Erythroblast (primary cell): ENCODE data around the gene PITPNB.

ENCODE experiments used
- GATA1 ChIP-seq: IDR thresholded peaks from 2 replicates; pipeline ENCODE4 v1.6.1; 2011; ENCODE audit warnings: low read depth, mild to moderate bottlenecking, control low read depth, low read length, moderate library complexity
- POLR2A ChIP-seq: IDR thresholded peaks from 2 replicates; pipeline ENCODE4 v1.6.1; 2011; ENCODE audit warnings: mild to moderate bottlenecking, low read length

DNA sequence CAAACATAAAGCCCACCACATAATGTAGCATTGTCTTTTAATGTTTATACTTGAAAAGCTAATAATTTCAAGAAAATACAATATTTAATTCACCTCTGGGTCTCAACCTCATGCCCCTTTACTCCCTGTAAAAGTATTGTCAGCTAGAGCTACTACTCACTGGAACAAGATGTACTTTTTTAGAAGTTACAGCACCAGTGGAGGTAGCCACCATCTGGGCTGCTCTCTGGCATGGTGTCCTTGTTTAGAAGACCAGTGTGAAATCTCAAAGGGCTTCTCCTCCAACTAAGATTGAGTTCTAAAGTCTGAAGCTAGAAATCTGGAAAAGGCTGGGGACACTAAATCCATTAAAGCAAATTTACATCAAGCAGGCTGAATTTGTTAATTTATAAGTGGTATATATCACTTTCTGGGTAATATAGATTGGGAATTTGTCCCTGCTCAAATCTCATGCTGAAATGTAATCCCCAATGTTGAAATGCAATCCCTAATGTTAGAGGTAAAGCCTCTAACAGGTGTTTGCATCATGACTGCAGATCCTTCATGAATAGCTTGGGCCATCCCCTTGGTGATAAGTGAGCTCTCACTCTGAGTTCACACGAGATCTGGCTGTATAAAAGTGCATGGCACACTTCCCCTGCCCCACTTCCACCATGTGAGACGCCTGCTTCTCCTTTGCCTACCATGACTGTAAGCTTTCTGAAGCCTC lies 47.6 kb downstream of the PITPNB start:
- TF ChIP-seq POLR2A = no peak
- TF ChIP-seq GATA1 = no peak
